ENCODE results near the gene CLCN7.

CLCN7 gene

DNA sequence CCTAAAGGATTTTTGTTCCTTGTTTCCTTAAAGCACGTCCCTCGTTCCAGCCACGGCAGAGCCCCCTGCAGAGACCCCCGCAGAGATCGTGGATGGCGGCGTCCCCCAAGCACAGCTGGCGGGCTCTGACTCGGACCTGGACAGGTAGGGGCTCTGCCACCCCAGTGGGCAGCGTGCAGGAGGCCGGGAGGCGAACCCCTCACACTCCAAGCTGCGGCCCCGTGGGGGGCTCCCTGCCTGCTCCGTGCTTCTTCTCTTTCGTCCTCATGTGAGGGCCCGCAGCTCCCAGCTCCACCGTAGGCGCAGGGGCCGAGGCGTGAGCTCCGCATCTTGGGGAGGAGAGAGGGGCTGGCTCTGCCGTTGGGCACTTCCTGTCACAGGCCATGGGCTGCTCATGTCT lies 26.8 kb upstream of the CLCN7 start:
- no peak for DNase-seq

DNA sequence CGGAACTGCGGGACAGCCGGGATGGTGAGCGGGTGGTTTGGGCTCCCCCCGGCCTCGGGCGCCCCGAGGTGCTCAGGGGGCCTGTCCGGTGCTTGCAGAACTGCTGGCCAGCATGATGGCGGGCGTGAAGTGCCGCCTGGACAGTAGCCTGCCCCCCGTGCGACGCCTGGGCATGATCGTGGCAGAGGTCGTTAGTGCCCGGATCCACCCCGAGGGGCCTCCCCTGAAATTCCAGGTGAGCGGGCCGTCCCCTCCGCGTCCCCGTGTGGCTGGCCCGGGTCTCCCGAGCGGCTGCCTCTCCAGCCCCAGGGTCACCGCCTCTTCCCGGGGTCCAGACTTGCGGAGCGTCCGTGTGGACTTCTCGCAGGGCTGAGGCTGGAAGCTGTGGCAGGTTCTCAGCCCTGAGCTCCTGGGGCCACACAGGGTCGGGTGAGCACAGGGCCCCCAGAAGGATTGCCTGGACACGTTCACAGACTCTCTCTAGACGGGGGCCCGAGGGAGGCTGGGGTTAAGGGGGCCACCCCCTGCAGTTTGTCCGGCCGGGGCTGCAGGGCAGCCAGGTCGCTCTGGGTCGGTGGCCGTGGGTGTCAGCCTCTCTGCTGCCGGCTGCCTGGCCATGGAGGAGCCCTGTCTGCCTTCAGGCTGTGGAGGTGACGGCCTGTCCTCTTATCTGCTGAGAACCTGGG lies 25.8 kb upstream of the CLCN7 start:
- no peak for DNase-seq

DNA sequence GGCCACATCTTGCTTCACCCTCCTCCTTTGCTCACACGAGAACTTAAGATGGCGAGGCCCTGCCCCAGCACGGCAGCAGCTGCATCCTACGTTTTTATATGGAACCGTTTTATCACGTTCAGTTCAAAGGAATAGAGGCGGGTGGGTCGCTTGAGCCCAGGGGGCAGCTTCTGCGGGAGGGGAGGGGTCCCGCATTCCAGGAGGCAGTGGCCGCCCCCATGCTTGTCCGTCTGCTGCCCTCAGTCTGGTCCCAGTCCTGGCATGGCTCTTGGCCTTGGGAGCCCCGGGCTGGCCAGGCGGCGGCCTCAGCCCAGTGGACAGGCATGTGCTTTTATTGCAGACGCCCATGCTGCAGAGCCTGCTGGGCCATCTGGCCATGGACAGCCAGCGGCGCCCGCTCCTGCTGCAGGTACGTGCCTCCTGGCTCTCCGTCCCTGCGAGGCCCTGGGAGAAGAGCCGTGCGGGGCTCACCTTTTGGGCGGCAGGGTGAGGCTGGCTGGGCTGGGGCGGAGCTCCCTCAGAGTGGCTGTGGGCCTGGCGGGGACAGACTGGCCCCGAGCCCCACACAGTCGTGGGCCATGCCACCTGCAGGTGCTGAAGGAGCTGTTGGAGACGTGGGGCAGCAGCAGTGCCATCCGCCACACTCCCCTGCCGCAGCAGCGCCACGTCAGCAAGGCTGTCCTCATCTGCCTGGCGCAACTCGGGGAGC lies 25.1 kb upstream of the CLCN7 start:
- DNase-seq = no peak

DNA sequence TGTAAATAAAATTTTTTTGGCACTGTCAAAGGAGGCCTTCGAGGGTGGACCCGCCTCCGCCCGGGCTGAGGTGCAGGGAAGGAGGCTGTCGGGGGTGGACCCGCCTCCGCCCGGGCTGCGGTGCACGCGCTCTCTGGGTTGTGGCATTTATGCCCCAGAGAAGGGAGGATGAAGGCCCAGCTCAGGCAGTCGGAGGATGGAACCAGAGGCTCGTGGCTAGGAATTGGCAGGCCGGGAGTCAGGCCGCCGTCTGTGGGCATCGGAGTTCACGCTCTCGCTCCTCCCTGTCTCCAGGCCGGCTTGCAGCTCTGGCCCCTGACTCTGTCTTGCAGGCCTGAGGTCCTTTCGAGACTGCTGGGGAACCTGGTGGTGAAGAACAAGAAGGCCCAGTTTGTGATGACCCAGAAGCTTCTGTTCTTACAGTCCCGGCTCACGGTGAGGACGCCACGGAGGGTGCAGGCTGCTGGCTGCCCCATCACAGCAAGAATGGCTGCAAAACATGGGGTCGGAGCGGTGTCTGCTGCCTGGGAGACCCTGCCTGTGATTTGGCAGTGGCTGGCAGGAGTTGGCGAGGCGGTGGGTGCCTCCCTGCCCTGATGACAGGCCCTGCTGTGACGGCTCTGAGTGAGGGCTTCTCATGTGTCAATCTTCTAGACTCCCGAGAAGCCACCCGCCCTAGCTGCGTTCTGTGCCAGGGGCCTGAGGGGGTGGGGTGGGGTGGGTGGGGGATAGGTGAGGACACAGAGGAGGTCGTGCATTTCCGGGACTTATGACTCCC lies 24.3 kb upstream of the CLCN7 start:
- no peak for DNase-seq

DNA sequence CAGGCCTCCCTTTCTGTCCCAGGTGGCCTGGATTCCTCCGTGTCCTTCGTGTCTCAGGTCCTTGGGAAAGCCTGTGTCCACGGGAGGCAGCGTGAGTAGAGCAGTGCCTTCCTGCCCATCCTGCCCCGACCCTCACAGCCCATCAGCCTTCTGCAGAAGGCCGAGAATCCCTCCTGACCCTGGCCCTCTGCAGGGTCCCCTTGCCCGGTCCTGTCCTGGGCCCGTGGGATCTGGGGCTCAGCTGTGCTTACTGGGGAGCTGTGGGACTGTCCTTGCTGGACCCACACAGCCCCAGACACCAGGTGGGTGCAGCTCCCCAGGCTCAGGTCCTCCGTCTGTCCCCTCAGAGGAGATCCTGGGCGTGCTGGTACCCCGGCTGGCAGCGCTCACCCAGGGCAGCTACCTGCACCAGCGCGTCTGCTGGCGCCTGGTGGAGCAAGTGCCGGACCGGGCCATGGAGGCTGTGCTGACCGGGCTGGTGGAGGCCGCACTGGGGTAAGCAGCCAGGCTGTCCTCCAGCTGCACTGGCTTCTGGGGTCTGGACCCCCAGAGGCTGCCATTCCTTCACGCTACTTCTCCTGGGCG lies 22.3 kb upstream of the CLCN7 start:
- DNase-seq = no peak

DNA sequence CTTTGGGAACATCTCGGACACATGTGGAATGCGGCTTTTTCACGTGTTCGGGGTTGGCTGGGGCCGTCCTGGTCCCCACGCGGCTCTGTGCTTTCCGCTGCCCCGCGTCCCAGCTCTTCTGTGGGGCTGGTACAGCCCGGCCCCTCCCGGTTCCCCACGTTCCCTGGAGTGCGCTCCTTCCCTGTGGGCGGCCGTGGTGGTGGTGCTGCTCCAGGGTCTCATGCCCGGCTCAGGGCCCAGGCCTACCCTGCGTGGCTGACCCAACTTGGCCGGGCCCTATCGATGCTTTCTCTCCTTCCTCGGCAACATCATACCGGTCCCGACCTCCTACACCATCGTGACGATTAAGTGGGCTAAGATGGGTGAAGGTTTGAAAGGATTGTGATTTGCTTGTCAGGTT lies 21.6 kb upstream of the CLCN7 start:
- no peak for DNase-seq

DNA sequence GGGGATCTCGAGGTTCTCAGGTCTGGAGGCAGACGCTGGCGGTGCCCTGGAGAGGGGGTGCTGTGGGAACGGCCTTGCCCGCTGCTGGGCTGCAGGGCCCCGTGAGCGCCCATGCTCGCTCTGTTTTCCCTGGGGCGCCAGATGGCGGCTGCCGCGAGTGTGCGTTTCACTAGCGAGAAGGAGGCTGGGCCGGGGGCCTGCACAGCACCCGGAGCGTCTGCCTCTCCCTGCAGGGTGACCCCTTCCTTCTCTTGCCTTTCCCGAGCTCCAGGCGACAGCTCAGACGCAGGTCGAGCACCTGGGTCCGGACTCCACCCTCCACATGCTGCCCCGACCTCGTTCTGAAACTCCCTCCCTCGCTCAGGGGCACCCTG lies 21.0 kb upstream of the CLCN7 start:
- no peak for DNase-seq

DNA sequence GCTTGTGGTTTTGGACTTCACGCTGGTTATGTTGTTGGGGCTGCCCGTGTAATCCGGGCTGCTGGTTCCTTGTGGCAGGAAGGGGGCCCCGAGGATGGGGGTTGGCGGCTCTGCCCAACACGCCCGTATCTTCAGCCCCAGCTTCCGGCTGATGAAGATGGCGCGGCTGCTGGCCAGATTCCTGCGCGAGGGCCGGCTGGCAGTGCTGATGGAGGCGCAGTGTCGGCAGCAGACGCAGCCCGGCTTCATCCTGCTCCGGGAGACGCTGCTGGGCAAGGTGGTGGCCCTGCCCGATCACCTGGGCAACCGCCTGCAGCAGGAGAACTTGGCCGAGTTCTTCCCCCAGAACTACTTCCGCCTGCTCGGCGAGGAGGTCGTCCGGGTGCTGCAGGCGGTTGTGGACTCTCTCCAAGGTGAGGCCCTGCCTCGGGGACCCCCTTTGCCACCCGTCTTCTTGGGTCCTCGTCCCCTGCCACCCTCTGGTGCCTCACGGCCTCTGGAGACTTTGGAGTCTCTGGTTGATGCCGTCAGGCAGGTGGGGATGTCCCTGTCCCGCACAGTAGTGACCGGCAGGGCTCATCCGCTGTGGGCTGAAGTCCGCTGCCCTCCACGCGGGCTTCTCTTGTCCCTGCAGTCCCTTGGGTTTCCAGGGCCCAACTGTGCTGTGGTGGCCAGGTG lies 20.5 kb upstream of the CLCN7 start:
- DNase-seq = no peak

DNA sequence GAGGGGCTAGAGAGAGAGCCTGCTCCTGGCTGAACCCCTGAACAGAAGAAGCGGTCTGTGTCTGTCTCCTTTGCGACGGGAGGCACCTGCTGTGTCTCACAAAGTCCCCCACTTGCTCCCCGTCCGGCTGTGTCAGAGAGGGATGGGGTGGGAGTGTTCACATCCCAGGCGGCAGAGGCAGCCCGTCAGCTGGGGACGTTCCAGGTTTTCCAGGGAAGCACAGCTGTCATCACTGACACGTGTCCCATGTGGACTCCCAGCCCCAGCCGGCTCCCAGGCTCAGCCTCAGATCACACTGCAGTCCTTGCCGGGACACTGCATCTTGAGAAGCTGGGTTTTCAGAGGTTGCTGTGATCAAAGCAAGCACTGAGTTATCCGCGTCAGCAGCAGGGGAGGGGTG lies 19.9 kb upstream of the CLCN7 start:
- no peak for DNase-seq

DNA sequence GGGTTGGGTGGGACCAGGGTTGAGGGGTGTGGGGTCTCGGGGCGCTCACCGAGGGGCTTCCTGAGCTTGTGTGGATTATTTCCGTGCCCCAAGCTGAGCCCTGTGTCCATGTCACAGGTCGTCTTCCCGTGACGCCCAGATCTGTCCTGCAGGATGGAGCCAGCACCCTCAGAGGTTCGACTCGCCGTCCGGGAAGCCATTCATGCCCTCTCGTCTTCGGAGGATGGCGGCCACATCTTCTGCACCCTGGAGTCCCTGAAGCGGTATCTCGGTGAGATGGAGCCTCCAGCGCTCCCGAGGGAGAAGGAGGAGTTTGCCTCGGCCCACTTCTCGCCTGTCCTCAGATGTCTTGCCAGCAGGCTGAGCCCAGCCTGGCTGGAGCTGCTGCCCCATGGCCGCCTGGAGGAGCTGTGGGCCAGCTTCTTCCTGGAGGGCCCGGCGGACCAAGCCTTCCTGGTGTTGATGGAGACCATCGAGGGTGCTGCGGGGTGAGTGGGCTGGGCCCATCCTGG lies 19.4 kb upstream of the CLCN7 start:
- DNase-seq = no peak

DNA sequence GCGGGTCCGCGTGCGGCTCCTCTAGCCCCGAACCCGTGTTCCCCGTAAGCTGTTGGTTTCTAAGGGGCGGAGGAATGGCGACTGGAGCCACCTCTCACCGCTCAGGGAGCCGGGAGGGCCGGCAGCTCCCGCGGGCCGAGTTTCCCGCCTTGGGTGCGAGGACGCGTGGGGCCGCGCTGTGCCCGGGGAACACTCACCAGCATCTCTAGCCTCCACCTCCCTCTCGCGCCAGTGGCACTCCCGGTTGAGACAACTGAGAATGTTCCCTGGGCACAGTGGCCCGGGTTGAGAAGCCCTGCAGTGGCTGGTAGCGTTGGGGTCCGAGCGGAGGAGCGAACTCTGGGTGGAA lies 18.9 kb upstream of the CLCN7 start:
- DNase-seq = no peak

DNA sequence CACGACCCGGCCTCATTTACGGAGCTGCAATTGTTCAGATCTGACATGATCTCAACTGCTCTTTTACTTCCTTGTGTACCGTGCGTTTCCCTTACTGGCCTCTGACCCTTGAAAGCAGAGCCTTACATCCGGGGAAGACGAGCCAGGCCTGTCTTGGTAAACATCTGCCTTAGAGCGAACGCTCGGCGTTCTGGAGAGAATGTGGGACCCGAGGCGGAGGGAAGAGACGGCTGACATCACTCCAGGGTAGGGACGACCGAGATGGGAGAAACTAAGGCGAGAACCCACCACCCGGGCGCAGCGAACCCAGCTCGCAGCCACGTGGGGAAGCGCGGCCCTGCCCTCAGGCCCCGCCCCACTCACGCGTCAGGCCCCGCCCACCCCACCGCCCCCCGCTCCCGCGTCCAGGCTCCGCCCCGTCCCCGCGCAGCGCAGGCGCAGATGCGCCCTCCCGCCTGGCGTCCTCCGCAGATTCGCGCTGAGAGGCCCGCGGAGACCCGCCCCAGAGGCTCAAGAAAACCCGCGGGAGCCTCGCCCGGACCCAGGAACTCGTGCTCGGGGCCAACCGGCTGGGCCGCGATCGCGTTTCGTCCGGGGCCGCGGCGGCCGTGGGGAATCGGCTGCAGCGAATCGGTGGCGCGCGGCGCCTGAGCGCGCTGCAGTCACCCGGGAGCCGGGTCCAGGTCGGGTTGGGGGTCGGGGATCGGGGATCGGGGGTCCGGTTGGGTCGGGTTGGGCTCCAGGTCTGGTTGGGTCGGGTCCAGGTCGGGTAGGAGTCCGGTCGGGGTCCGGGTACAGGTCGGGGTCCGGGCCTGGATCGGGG lies 18.3 kb upstream of the CLCN7 start, which contains the start of gene TELO2:
TSS of gene TELO2 (plus strand) at position 438 of the 823 bp plus-strand sequence. CDS start 922 bp downstream, outside the sequence.
- peak; percentile 77 to 89 (median 84) for DNase-seq

DNA sequence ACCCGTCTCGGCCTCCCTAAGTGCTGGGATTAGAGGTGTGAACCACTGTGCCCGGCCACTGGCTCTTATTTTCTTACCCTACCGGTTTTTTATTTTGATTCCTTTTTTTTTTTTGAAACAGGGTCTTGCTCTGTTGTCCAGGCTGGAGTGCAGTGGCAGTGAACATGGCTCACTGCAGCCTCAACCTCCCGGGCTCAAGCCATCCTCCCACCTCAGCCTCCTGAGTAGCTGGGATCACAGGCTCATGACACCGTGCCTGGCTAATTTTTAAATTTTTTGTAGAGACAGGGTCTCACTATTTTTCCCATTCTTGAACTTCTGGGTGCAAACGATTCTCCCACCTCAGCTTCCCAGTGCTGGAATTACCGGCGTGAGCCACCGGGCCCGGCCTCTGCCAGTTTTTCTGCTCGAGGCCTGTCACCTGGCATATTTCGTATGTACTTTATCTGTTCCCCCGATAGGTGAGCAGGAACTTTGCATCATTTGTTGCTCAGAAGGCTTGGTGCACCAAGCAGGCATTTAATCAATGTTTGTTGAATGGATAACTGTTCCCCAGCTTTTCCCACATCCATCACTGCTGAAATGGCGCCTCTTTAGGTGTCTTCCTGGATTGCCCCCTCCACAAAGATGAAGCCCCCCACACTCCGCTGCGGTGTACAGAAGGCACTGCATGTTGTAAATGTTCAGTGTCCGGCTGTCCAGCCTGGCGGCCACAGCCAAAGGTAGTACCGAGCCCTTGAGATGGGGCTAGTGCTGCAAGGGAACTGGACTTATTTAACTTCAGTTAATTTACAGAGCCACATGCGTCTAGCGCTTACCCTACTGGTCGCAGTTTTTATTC lies 17.5 kb upstream of the CLCN7 start:
- DNase-seq = no peak

DNA sequence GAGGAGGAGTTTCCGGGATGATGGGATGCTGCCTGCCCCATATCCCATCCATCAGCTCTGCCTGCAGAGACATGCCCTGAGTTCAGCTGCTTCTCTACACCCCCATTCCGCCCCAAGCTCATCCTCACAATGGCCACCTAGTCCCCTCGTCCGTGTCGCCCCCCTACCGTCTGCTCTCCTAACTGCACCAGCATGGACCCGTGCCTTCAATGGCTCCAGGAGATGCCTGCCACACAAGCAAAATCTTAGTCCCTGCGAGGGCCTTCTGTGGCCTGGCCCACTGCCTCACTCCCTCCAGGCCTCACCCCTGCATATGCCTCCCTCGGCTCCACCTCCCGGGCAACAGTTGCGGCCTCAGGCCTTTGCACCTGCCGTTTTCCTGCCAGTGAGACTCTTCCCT lies 16.5 kb upstream of the CLCN7 start:
- DNase-seq = no peak

DNA sequence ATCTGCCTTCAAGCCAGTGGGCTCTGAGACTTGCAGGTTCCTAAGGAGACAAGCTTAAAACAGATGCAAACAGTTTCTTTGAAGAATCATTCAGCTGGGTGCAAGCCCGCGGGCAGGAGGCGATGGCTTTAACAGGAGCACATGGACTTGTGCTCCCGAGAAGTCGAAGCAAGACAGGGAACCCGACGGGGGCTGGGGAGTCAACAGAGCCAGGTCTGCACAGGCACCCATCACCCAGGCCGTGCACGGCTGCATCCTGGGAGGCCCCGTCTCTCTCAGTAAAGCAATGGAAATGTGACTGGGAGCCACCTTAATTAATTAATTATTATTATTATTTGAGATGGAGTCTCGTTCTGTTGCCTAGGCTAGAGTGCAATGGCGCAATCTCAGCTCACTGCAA lies 14.2 kb upstream of the CLCN7 start:
- DNase-seq = no peak

DNA sequence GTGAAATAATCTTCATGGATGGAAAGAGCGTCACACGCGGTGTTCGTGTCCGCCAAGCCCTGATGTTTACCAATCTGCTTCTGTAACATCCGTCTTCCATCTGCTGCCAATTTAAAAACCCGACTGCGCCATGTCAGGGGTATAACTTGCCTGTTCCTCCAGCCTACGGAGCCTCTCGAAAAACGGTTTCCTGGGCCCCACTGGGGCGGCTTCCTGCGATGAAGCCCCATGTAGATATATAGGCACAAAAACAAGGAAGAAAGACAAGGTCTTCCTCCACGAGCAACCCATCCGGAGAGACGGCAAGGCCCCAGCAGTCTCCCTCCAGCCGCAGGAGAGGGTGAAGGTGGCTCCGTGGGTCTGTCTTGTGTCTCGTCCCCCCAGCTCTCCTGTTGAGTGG lies 13.8 kb upstream of the CLCN7 start, which contains the start of gene PTX4:
TSS of gene PTX4 (minus strand) at position 326 of the 400 bp plus-strand sequence. CDS start at position 291, 35 bp downstream.
- DNase-seq = no peak

DNA sequence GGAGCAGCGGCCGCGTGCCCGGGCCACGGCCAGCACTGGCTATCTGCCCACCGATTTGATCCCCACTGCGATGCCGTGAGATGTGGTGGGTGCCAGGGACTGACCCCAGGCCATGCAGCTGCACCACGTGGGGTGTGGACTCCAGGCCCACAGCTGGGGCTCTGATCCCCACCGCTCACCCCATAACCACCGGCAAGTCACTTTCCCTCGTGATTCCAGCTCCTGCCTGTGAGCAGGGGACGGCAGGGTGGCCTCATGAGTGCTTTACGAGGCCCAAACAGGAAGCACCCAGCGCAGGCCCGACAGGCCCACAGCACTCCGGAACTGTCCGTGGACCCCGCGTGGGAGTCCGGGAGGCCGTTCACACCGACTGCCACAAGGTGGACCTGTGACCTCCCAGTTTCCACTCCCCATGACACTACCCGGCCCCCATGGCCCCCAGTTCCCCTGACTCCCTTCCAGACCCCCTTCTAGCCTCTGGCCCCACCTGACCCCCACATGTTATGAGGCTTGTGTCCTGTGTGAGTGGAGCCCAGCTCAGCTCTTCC lies 13.3 kb upstream of the CLCN7 start:
- DNase-seq = no peak

DNA sequence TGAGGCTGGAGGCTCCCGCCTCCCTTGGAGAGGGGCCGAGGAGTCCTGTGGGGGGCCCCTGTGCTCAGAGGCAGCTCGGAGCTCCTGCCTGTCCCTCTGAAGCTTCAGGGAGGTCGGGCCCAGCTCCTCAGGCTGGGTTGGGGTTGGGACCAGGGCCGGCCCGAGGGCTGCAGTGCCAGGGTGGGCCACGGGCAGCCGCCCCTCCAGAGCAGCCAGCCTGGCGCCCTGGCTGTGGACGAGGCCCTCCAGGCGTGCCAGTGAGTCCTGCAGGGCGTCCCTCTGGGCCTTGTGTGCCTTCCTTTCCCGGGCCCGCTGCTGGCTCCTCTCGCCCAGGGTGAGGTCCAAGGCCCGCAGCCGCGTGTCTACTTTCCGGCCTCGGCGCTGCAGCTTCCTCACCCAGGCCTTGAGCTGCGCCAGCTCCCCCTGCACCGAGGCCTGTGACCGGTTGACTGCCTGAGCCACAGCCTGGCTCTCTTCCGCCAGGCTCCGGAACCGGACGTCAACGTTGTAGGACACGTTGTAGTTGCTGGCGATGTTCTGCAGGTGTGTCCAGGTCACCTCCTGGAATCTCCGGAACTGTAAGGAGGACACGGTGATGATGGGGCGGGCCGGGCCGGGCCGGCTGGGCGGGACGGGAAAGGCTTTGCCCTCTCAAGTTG lies 12.7 kb upstream of the CLCN7 start:
- DNase-seq = no peak

DNA sequence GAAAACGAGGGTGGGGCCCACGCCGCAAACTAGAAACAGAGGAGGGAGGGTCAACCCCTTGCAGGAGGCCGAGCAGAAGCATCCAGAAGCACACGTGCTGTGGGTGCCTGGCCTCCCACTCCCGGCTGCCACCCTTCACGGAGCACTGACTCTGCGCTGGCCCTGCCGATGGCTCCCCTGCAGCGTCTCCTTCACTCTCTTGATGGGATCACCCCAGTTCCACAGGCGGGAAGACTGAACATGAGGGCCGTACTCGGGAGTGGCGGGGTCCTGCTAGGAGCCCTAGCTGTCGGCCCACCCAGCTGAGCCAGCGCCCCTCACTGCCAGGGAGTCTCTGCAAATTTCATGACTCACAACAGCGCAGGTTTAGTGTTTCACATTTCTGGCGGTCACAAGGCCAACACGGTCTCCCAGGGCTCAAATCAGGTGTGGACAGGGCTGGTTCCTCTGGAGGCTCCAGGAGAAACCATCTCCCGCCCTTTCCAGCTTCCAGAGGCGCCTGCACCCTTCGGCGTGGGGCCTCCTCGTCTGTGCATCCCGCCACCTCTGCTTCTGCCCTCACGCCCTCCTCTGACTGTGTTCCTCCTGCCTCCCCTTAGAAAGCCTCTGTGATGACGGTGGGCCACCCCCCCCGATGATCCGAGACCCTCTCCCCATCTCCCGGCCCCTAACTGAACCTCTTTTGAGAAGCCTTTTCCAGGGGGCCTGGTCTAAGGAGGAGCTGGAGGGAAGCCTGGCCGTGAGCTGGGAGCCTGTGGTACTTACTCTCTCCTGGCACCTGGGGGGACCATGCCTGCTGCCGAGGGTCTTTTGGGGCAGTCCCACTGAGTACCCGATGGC lies 11.9 kb upstream of the CLCN7 start:
- DNase-seq = no peak

Data from activated naive CD4-positive, alpha-beta T cell (primary cell).